ENCODE measurements around the gene GDA.

DNA sequence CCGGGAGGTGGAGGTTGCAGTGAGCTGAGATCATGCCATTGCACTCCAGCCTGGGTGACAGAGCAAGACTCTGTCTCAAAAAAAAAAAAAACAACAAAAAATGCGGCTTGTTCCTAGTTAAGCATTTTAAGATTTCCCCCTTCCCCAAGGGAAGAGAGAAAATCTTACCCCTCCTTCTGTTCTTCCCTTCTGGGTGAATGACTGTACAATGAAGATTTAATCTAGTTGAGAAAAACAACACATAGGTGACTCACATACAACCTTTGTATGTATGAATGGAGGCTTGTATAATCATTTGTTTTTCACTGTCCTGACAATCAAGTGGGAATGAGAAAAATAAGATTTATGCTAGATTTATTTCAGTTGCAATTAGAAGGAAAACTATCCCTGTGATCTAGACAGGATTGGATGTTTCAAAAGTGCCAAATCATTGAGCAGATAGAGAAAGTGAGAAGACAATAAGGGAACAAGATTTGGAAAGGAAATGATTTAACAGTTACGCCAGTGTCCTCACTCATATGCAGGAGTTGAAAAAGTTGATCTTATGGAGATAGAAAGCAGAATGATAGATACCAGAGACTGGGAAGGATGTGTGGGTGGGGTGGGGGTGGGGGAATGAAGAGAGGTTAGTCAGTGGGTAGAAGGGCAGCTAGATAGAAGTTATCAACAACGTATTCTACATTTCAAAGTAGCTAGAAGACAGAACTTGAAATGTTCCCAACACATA is 16.7 kb downstream of the GDA start:
- TF ChIP-seq POLR2A (IDR thresholded peaks at IDR 0.05; ENCODE audit: low read length) = no peak
- no peak for TF ChIP-seq GATA1 (IDR thresholded peaks at IDR 0.05; ENCODE audit: low read depth, low read length)

Measured in erythroblast (primary cell).